Stimulated activated CD8-positive, alpha-beta memory T cell treated with anti-CD3 and anti-CD28 coated beads, Interleukin-15, amount 100 ng/mL, for 1 hour (primary cell): ENCODE results near the gene GET4.
"Not testable (repeated sequence)": the region's sequence is repeated elsewhere in the genome, so short reads cannot be mapped to it uniquely, and the experiment has no call there.

Experiments used
- DNase-seq: peaks from one replicate; pipeline ENCODE4 v3.0.0-alpha.2; 2020; ENCODE audit warnings: low read depth

The GET4 gene

GRCh38 chr7:871900-872537 lies 4.3 kb upstream of the GET4 start:
- DNase-seq, result no peak

- DNase-seq, result not testable (repeated sequence)
These were observed 3.7 kb upstream of the GET4 start for GRCh38 chr7:872685-873084.

GRCh38 chr7:873367-874002 lies 2.9 kb upstream of the GET4 start:
- DNase-seq, result peak; percentile 37

GRCh38 chr7:874031-874749 lies 2.2 kb upstream of the GET4 start:
- DNase-seq, result no peak

- DNase-seq, result no peak
These were observed 1.3 kb upstream of the GET4 start for GRCh38 chr7:875051-875450.

GRCh38 chr7:875476-876076 lies 778 bp upstream of the GET4 start:
- no peak for DNase-seq

- no peak for DNase-seq
These were observed 588 bp downstream of the GET4 start for GRCh38 chr7:876972-877311.

- no peak for DNase-seq
These were observed 1.2 kb downstream of the GET4 start for GRCh38 chr7:877312-878232.

- DNase-seq, result no peak
These were observed 2.7 kb downstream of the GET4 start for GRCh38 chr7:879093-879492.

GRCh38 chr7:879706-880105 lies 3.4 kb downstream of the GET4 start:
- no peak for DNase-seq

- no peak for DNase-seq
These were observed 4.1 kb downstream of the GET4 start for GRCh38 chr7:880450-880849.

GRCh38 chr7:881441-882234 lies 5.3 kb downstream of the GET4 start:
- no peak for DNase-seq

GRCh38 chr7:882336-883035 lies 6.1 kb downstream of the GET4 start:
- DNase-seq, result no peak

GRCh38 chr7:883055-884021 lies 7.0 kb downstream of the GET4 start:
- DNase-seq, result no peak

GRCh38 chr7:884191-885003 lies 8.0 kb downstream of the GET4 start:
- DNase-seq, result no peak

GRCh38 chr7:885261-885892 lies 9.0 kb downstream of the GET4 start:
- no peak for DNase-seq

- no peak for DNase-seq
These were observed 9.7 kb downstream of the GET4 start for GRCh38 chr7:885893-886625.
